HUES64 (cell line): ENCODE measurements around the gene PYGM.
A peak's percentile ranks its signal among the peaks of the same experiment; 100 is the strongest.

Source experiments
- H3K27ac ChIP-seq: 2 replicates; pipeline ENCODE4 v1.7.0; 2013; ENCODE audit warnings: low read depth, low read length, inconsistent platforms
- H3K27me3 ChIP-seq: 2 replicates; pipeline ENCODE4 v1.6.1; 2013; ENCODE audit warnings: mild to moderate bottlenecking, low read length; ENCODE audit not compliant: insufficient read depth
- H3K36me3 ChIP-seq: 2 replicates; pipeline ENCODE4 v1.6.1; 2013; ENCODE audit warnings: mild to moderate bottlenecking, low read length; ENCODE audit not compliant: insufficient read depth
- H3K4me1 ChIP-seq: 2 replicates; pipeline ENCODE4 v1.6.1; 2013; ENCODE audit warnings: mild to moderate bottlenecking, low read length, moderate library complexity; ENCODE audit not compliant: insufficient read depth
- H3K4me3 ChIP-seq: 2 replicates; pipeline ENCODE4 v1.5.1; 2013; ENCODE audit warnings: mild to moderate bottlenecking, low read length, moderate library complexity
- H3K9ac ChIP-seq: 2 replicates; pipeline ENCODE4 v1.6.1; 2013; ENCODE audit warnings: mild to moderate bottlenecking, low read depth, low read length
- H3K9me3 ChIP-seq: 2 replicates; pipeline ENCODE4 v1.6.1; 2013; ENCODE audit warnings: low read depth, low read length; ENCODE audit not compliant: insufficient read depth
- WGBS: fragments of 150-250, 120-280 bp; methylation state at CpG from one replicate; pipeline ENCODE4 v1.1.7; 2013; ENCODE audit warnings: missing lambda C conversion rate; 5-methylcytosine and 5-hydroxymethylcytosine counted together

PYGM gene

DNA sequence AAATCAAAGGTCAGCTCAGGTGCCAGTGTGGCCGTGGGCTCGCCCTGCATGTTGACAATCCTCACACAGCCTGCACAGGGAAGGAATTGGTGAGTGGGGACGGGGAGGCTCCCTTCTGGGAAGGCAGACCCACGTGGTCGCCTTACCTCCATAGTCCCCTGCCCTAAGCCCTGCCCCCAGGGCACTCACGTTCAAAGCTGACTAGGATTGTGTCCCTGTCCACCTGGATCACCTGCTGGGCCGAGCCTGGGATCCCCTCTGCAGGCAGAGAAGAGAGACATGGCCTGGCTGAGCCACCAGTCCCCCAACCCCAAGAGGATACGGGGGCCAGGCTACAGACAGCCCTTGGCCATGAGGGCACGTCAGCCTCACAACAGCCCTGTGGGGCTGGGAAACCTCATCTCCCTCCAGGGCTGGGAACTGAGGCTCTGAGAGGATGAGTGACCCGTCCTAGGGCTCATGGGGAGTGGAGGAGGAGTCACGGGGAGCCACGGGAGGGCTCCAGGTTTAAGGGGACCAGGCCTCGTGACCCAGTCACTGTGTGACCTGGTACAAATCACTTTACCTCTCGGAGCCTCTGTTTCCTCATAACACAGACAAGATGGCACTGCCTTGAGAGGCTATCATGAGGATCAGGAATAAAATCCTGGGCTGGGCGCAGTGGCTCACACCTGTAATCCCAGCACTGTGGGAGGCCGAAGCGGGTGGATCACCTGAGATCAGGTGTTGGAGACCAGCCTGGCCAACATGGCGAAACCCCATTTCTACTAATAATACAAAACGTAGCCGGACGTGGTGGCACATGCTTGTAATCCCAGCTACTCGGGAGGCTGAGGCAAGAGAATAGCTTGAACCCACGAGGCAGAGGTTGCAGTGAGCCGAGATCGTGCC, 30.7 kb upstream of the PYGM start:
- Histone ChIP-seq H3K4me3 (no peak overlapping the region), H3K9me3 (no peaks in the 10 kb centered on the region), H3K27ac (no peak overlapping the region), H3K27me3 (no peaks in the 10 kb centered on the region), H3K4me1 (no peaks in the 10 kb centered on the region), H3K36me3 (peaks cover 6% of the 10 kb centered on the region; the same call in 1 of the 2 replicates), H3K9ac (no peak overlapping the region)
- 88% methylated on average over 25 of the region's 25 CpGs for WGBS

DNA sequence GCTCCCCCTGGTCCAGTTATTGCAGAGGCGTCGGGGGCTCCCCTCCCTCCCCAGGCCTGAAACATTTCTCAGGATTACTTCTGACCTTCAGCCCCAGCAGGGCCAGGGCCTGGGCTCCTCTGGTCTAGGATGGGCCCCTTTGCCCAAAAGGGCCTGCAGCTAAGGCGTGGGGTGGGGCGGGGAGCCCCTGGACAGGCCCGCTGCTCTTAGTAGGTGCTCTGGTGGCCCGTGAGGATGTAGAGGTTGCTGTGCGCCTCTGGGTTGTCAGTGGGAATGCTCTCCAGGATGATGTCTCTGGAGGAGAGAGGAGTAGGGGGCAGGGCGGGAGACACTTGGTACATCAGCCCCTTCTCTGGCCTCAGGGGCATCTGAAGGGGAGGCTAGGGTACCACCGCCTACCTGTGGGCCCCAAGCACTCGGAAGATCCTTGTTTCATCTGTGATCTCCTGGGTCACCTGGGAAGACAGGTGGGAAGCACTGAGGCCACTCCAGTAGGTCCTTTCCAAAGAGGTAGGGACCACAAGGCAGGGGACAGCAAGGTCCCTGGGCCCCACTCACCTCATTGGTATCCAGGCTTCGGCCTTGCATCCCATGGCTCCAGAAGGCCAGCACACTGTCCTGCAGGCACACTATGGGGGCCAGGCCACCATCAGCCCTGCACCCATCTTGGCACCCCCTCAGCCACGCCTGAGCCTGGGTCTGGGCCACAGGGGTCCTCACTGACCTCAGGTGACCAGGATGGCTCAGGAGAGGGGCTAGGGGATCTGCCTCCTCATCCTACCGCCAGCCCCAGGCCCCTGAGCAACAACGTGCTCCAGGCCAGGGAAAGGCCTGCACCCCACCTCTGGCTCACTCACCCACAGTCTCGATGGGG, 29.8 kb upstream of the PYGM start:
- H3K27me3 ChIP-seq: no peaks in the 10 kb centered on the region
- 94% methylated on average over 15 of the region's 15 CpGs for WGBS
- H3K27ac ChIP-seq: no peak overlapping the region
- peaks cover 6% of the 10 kb centered on the region; the same call in 1 of the 2 replicates for H3K36me3 ChIP-seq
- H3K9me3 ChIP-seq: no peaks in the 10 kb centered on the region
- H3K4me3 ChIP-seq: no peak overlapping the region
- H3K4me1 ChIP-seq: no peaks in the 10 kb centered on the region
- H3K9ac ChIP-seq: no peak overlapping the region

DNA sequence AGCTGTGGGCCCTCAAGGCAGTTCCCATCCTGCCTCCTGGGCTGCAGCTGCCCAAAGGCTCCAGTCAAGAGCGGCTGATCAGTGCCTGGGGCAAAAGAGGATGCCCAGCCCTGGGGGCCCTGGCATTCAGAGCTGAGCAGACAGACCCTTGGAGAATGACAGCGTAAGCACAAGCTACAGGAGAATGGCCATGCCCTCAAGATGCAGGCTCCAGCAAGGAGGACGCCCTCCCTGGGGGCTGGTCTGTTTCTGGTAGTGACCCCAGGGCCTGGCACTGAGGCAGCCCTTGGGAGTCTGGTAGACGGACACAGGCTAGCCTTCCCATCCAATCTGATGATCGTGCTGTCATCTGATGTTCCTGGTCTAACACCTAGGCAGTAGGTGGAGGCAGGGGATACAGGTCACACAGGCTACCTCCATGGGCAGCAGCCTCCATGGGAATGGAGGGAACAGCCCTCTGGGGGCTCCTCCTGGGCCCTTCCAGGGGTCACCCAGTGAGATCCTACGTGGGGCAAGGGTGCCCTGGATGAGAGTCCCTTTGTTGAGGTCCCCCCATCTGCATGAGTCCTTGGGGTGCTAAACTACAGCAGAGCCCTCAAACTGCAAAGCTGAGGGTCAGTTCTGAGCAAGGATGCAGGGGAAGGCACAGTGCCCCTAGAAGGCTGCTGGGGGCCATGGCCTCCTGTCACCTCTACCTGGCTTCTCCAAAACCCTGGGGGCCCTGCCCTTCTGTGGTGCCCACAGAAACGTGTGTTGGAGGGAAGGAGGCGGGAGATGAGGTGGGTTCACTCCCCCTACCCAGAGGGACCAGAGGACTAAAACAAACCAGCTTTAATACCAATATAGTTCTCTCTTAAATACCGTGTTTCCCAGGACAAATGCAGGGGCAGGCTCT, 28.8 kb upstream of the PYGM start:
- Histone ChIP-seq H3K27ac (no peak overlapping the region), H3K9me3 (no peaks in the 10 kb centered on the region), H3K27me3 (no peaks in the 10 kb centered on the region), H3K9ac (no peak overlapping the region), H3K4me1 (no peaks in the 10 kb centered on the region), H3K4me3 (no peak overlapping the region), H3K36me3 (peaks cover 6% of the 10 kb centered on the region; the same call in 1 of the 2 replicates)
- WGBS: 88% methylated on average over 7 of the region's 9 CpGs

DNA sequence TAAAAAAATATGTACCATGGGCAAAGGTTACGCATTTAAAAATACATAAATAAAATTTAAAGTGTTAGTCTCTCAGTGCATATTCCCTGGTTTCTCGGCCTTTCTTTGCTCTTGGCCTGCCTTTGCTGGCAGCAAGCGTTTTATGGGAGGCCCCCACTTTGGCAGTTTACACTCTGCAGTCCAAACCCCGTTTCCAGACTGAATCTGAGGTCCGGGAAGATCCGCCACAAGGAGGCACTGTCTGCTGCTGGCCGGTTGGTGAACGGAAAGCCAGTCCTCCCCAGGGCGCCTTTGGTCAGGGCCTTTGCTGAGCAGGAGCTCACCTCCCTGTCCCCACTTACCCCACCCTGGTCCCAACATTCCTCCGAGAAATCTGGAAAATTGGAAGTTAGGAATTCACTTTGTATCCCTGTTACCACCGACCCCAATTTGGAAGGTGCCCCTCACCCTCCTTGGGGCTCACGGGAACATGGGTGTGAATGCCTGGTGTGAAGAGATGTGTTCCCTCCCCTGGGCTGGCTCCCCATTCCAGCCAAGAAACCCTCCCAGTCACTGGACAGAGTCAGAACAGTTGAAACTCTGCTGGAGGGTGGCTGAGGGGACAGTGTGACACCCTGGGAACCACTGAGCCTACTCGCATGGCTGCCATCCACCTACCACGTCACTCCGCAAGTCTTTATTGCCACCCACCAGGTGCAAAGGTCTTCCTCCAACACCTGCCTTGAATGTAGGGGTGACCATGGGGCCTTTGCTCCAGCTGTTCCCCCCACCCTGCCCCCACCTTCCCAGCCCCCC, 27.9 kb upstream of the PYGM start:
- Histone ChIP-seq H3K27me3 (no peaks in the 10 kb centered on the region), H3K36me3 (peaks cover 6% of the 10 kb centered on the region; the same call in 1 of the 2 replicates), H3K9me3 (no peaks in the 10 kb centered on the region), H3K9ac (no peak overlapping the region), H3K27ac (no peak overlapping the region), H3K4me3 (no peak overlapping the region), H3K4me1 (no peaks in the 10 kb centered on the region)
- WGBS: 57% methylated on average over 14 of the region's 15 CpGs

DNA sequence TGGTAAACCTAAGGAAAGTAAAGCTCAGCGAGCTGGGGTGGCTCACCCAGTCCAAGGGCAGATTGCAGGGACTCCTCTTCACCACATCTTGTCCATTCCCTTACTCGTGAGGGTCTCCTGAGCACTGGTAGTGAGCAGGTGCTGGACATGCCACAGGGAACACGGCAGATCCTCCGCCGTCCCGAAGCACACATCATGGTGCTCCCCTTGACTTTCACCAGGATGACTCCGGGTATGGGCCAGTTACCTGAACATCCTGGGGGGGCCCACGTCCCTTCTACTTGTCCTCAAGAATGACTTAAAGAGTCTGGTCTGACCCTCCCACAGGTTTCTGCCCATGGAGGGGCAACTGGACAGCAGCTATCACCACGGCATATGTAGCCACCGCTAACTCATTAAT, 26.5 kb upstream of the PYGM start:
- no peaks in the 10 kb centered on the region for H3K27me3 ChIP-seq
- H3K4me3 ChIP-seq: no peak overlapping the region
- no peaks in the 10 kb centered on the region for H3K4me1 ChIP-seq
- WGBS: 92% methylated on average over 10 of the region's 10 CpGs
- H3K9ac ChIP-seq: no peak overlapping the region
- H3K27ac ChIP-seq: no peak overlapping the region
- H3K9me3 ChIP-seq: no peaks in the 10 kb centered on the region
- peaks cover 6% of the 10 kb centered on the region; the same call in 1 of the 2 replicates for H3K36me3 ChIP-seq

DNA sequence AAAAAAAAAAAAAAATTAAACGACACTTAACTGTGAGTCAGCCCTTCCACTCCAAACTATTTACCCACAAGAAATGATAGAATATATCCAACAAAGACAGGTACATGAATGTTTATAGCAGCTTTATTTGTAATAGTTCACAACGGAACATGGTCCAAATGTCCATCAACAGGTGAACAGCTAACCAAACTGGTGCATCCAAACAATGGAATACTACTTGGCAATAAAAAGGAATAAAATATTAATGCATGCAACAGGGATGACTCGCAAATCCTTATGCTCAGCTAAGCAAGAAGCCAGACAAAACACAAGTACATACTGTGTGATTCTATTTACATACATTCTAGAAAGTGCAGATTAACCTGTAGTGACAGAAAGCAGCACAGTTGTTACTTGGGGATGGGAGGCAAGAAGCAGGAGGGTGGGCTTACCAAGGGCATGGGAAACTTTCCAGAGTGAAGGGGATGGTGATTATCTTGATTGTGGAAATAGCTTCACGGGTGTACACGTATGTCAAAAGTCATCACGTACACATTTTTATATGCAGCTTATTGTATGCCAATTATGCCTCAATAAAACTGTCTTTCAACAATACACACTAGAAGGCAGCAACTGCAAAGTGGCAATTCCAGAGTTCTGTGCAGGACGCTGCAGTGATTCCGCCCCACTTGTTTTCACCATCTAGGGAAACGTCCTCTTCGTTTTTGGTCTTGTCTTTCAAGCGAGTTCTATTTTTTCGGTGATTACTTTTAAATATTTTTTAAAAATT, 25.2 kb upstream of the PYGM start:
- Histone ChIP-seq H3K4me3 (no peak overlapping the region), H3K9me3 (no peaks in the 10 kb centered on the region), H3K4me1 (no peaks in the 10 kb centered on the region), H3K27ac (no peak overlapping the region), H3K9ac (no peak overlapping the region), H3K27me3 (no peaks in the 10 kb centered on the region), H3K36me3 (peaks cover 6% of the 10 kb centered on the region; the same call in 1 of the 2 replicates)
- WGBS: 94% methylated on average over 10 of the region's 12 CpGs

DNA sequence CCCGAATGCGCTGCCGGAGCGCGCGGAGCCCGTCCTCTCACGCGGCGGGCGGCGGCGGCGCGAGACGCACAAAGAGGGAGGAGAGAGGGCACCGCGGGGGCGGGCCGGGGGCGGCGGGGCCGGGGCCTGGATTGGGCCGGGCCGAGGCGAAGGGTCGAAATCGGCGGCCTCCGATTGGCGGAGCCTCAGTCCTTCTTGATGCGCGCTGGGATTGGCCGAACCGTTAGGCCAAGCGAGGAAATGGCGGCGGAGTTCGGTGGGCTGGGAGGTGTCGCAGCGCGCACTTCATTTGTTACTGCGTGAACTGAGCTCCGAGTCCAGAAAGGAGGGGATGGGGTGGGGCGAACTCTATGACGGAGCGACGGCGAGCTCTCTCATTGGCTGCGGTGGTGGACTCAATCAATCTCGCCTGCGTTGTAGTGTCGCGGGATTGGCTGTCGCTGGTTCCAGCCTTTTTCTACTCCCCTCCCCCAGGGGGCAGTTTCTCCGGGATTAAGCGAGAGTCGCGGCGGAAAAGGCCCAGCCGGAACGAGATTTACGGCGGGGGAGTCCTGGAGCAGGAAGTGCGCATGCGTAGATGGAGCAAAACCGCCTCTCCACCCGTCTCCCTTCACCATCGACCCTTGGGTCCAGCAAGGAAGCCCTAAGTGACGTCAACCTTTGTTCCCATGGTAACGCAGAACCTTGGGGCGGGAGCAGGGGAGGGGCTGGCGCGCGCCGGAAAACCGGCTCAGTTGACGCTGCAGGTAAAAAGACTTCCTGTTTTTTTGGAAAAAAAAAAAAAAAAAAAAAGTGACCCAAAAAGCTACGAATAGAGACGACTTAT, 18.9 kb upstream of the PYGM start, which contains the start of gene SF1:
SF1 (minus strand) TSS at position 70 of the 826 bp plus-strand sequence. CDS start 150 bp downstream, outside the sequence.
- WGBS: under 1% methylated on average over 78 of the region's 80 CpGs
- peak within 1 kb of the TSS; percentile 100 for H3K27ac ChIP-seq
- peaks cover 17% of the 10 kb centered on the region; the same call in 1 of the 2 replicates for H3K4me1 ChIP-seq
- no peaks in the 10 kb centered on the region for H3K27me3 ChIP-seq
- peak within 1 kb of the TSS; percentile 98 for H3K9ac ChIP-seq
- H3K36me3 ChIP-seq: peaks cover 38% of the 10 kb centered on the region
- H3K4me3 ChIP-seq: peak within 1 kb of the TSS; percentile 99
- H3K9me3 ChIP-seq: no peaks in the 10 kb centered on the region

DNA sequence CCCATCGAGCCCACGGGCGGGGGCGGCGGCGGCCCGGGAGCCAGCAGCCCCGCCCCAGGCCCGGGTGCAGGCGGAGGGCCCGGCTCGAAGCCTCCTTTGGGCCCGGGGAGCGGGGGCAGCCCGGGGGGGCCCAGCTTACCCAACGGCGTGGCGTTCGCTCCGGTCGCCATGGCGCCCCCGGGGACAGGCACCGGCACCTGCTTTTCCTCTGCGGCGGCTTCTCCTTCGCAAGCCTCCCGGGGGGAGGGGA, 18.4 kb upstream of the PYGM start:
- H3K9ac ChIP-seq: peak overlapping the region; percentile 98
- H3K9me3 ChIP-seq: no peaks in the 10 kb centered on the region
- WGBS: under 1% methylated on average over 28 of the region's 28 CpGs
- peak overlapping the region; percentile 99 for H3K4me3 ChIP-seq
- peaks cover 44% of the 10 kb centered on the region for H3K36me3 ChIP-seq
- peaks cover 17% of the 10 kb centered on the region; the same call in 1 of the 2 replicates for H3K4me1 ChIP-seq
- H3K27me3 ChIP-seq: no peaks in the 10 kb centered on the region
- H3K27ac ChIP-seq: peak overlapping the region; percentile 100; the same call in 1 of the 2 replicates
